GM21515 (cell line): ENCODE data around the gene PRKD2.
"Not testable (repeated sequence)": the region's sequence is repeated elsewhere in the genome, so short reads cannot be mapped to it uniquely, and the experiment has no call there.

Experiments used
- ATAC-seq: cut with Tn5 transposase; IDR thresholded peaks from one replicate; pipeline ENCODE4 v1.9.1; 2021; ENCODE audit not compliant: unreplicated experiment

PRKD2 gene

GRCh38 chr19:46634656-46635218 is 82.2 kb downstream of the PRKD2 start:
- no peak for ATAC-seq

- ATAC-seq = no peak
These were observed 82.8 kb downstream of the PRKD2 start for GRCh38 chr19:46634045-46634655.

GRCh38 chr19:46633130-46633529 is 83.8 kb downstream of the PRKD2 start:
- ATAC-seq = no peak

- no peak for ATAC-seq
These were observed 85.4 kb downstream of the PRKD2 start for GRCh38 chr19:46631481-46631880.

- no peak for ATAC-seq
These were observed 86.2 kb downstream of the PRKD2 start for GRCh38 chr19:46630586-46631205.

GRCh38 chr19:46629546-46630025 is 87.3 kb downstream of the PRKD2 start:
- no peak for ATAC-seq

- ATAC-seq = not testable (repeated sequence)
These were observed 87.9 kb downstream of the PRKD2 start for GRCh38 chr19:46628970-46629369.

GRCh38 chr19:46626446-46626845 is 90.5 kb downstream of the PRKD2 start:
- no peak for ATAC-seq

GRCh38 chr19:46625731-46626130 is 91.2 kb downstream of the PRKD2 start:
- ATAC-seq = no peak

- ATAC-seq = no peak
These were observed 91.8 kb downstream of the PRKD2 start, which contains the start of gene PTGIR for GRCh38 chr19:46624958-46625661. TSS of gene PTGIR (minus strand) at chr19:46625089. CDS start at chr19:46624225, 864 bp downstream.
